Stimulated activated CD8-positive, alpha-beta memory T cell treated with anti-CD3 and anti-CD28 coated beads, Interleukin-7, amount 100 ng/mL, for 4 hours (primary cell): Measurements from ENCODE around the gene RAB15.

Experiments
- DNase-seq, 2 donors: peaks; one replicate each; pipeline ENCODE4 v3.0.0-alpha.2; 2020; ENCODE audit warnings: low read depth in 2 of 2

The RAB15 gene

GRCh38 chr14:64955297-64955696 lies 16.8 kb downstream of the RAB15 start:
- no peak for DNase-seq

- no peak for DNase-seq
Observed at GRCh38 chr14:64954491-64955240, 17.5 kb downstream of the RAB15 start.

GRCh38 chr14:64953661-64954060 lies 18.5 kb downstream of the RAB15 start:
- DNase-seq, result no peak

GRCh38 chr14:64953310-64953654 lies 18.9 kb downstream of the RAB15 start:
- no peak for DNase-seq

- DNase-seq, result no peak
Observed at GRCh38 chr14:64952598-64953309, 19.4 kb downstream of the RAB15 start.

- DNase-seq, result no peak
Observed at GRCh38 chr14:64951724-64952123, 20.4 kb downstream of the RAB15 start.

GRCh38 chr14:64951291-64951690 lies 20.8 kb downstream of the RAB15 start:
- no peak for DNase-seq

- no peak for DNase-seq
Observed at GRCh38 chr14:64950889-64951288, 21.2 kb downstream of the RAB15 start.

- no peak for DNase-seq
Observed at GRCh38 chr14:64948612-64949210, 23.4 kb downstream of the RAB15 start.

- DNase-seq, result no peak
Observed at GRCh38 chr14:64947710-64948611, 24.2 kb downstream of the RAB15 start.

- DNase-seq, result no peak
Observed at GRCh38 chr14:64946310-64947045, 25.7 kb downstream of the RAB15 start.

GRCh38 chr14:64945431-64946178 lies 26.5 kb downstream of the RAB15 start:
- no peak for DNase-seq

GRCh38 chr14:64944861-64945260 lies 27.3 kb downstream of the RAB15 start:
- no peak for DNase-seq

GRCh38 chr14:64944041-64944440 lies 28.1 kb downstream of the RAB15 start:
- no peak for DNase-seq

GRCh38 chr14:64943556-64943955 lies 28.6 kb downstream of the RAB15 start:
- DNase-seq, result no peak

- DNase-seq, result no peak
Observed at GRCh38 chr14:64942531-64943111, 29.5 kb downstream of the RAB15 start, which contains the start of gene GPX2. TSS of gene GPX2 (minus strand) at chr14:64942745. CDS start at chr14:64942726, 19 bp downstream.

- no peak for DNase-seq
Observed at GRCh38 chr14:64940336-64940910, 31.7 kb downstream of the RAB15 start.

- no peak for DNase-seq
Observed at GRCh38 chr14:64939817-64940190, 32.3 kb downstream of the RAB15 start.

- DNase-seq, result no peak
Observed at GRCh38 chr14:64938972-64939816, 32.9 kb downstream of the RAB15 start.
